Activated CD8-positive, alpha-beta T cell treated with anti-CD3 and anti-CD28 coated beads for 36 hours (primary cell): Measurements from ENCODE around the gene USP20. TPM values are rescaled to one million over a fixed set of nuclear protein-coding genes. Genes with fewer than 3 reads are reported as not detected.

Experiments used
- ATAC-seq: fragments of 200-7000 bp; cut with Tn5 transposase; one replicate; pipeline ENCODE4 v1.10.0; 2021; ENCODE audit warnings: mild to moderate bottlenecking, moderate library complexity
- CTCF ChIA-PET: fragments of 350-600 bp; sonication (Branson Sonifier 250); formaldehyde crosslinking; loops from one replicate; lab custom pipeline; 2021; ENCODE audit warnings: antibody characterized with exemption; lab: Charles Lee
- POLR2A ChIA-PET: fragments of 350-600 bp; sonication (Branson Sonifier 250); formaldehyde crosslinking; loops from one replicate; lab custom pipeline; 2021; ENCODE audit warnings: antibody characterized with exemption; lab: Charles Lee
- DNase-seq: peaks from one replicate; pipeline ENCODE4 v3.0.0-alpha.2; 2020
- H3K27ac Mint-ChIP-seq: one replicate; pipeline ENCODE4 v1.8.0; 2021; ENCODE audit warnings: mild to moderate bottlenecking, mixed read lengths
- H3K27me3 Mint-ChIP-seq: one replicate; pipeline ENCODE4 v1.8.0; 2021; ENCODE audit warnings: mixed read lengths
- H3K36me3 Mint-ChIP-seq: one replicate; pipeline ENCODE4 v1.8.0; 2021; ENCODE audit warnings: low read depth, mixed read lengths
- H3K4me1 Mint-ChIP-seq: one replicate; pipeline ENCODE4 v1.8.0; 2021; ENCODE audit warnings: low read depth, mixed read lengths
- H3K4me3 Mint-ChIP-seq: one replicate; pipeline ENCODE4 v1.8.0; 2021; ENCODE audit warnings: mild to moderate bottlenecking, moderate library complexity, mixed read lengths
- H3K9me3 Mint-ChIP-seq: one replicate; pipeline ENCODE4 v1.8.0; 2021; ENCODE audit warnings: mixed read lengths
- intact Hi-C: fragments of 100-400 bp; cut with micrococcal nuclease; formaldehyde crosslinking; loops from one replicate; pipeline ENCODE4 v1.10.0; 2022
- total RNA-seq, 2 experiments: library from RNA; stranded (reverse); gene quantifications; one replicate each; pipeline ENCODE4 v1.2.3, GENCODE V29; 2021
- TF ChIP-seq, protein P1 (sequence below): fragments of 200-600 bp; IDR thresholded peaks from one replicate; pipeline ENCODE4 v1.8.0; 2022; ENCODE audit warnings: antibody characterized with exemption, mild to moderate bottlenecking

Gene USP20
- total RNA-seq, 2 experiments from 2014 or later: 55.3 to 55.9 TPM

DNA sequence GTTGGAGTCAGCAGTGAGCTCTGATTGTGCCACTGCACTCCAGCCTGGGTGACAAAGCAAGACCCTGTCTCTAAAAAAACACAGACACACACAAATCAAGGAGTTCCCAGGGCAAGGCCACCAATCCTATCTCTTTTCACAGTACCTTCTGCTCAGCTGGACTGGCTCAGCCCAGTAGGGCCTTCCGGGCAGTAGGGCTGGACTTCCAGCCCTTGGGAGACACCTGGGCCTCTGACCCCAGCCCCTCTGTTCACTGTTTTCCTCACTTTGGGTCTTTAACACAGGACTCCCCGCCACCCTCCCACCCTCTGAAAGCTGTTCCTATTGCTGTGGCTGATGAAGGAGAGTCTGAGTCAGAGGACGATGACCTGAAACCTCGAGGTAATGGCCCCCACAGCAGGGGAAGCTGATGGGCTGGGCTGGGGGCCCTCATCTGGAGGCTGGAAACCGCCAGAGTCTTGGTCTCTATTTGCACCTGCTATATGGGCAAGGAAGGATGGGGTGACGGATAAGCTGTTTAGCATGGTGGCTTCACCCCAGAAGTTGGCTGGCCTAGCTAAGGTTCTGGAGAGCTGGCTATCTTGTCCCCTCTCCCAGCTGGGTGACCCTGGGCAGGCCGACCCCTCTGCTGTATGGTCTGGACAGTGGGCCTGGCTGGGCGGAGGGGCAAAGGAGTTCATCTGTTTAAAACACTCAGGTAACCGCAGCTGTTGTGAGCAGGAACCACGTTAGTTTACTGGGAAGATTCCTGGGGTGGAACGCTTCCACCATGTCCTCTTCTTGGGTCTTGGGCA is 25.6 kb downstream of the USP20 start:
- peak overlapping the region; percentile 87 for H3K27ac Mint-ChIP-seq
- no peak overlapping the region for H3K4me3 Mint-ChIP-seq
- peaks cover 58% of the 10 kb centered on the region for H3K36me3 Mint-ChIP-seq

DNA sequence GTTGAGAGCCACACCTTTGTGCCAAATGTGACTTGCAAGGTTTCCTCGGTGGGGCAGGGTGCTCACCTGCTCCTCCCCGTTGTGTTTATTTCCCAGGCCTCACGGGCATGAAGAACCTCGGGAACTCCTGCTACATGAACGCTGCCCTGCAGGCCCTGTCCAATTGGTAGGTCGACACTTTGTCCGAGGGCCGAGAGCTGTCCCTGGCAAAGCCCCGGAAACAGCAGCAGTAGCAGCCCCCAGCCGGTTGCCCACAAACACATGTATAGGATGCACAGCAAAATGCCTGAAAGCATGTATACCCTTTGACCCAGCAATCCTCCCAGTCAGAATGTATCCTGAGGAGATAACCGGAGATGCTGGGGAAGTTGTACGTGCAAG is 26.2 kb downstream of the USP20 start:
- POLR2A ChIA-PET: interaction anchor here (0.7 to 1.9 kb wide), 5 partner anchors 7 to 128 kb away, joined by 3 to 6 read pairs (median 4); partner anchors contain the start of genes C9orf78 and USP20
- H3K36me3 Mint-ChIP-seq: peaks cover 57% of the 10 kb centered on the region
- TF ChIP-seq, protein P1, sequence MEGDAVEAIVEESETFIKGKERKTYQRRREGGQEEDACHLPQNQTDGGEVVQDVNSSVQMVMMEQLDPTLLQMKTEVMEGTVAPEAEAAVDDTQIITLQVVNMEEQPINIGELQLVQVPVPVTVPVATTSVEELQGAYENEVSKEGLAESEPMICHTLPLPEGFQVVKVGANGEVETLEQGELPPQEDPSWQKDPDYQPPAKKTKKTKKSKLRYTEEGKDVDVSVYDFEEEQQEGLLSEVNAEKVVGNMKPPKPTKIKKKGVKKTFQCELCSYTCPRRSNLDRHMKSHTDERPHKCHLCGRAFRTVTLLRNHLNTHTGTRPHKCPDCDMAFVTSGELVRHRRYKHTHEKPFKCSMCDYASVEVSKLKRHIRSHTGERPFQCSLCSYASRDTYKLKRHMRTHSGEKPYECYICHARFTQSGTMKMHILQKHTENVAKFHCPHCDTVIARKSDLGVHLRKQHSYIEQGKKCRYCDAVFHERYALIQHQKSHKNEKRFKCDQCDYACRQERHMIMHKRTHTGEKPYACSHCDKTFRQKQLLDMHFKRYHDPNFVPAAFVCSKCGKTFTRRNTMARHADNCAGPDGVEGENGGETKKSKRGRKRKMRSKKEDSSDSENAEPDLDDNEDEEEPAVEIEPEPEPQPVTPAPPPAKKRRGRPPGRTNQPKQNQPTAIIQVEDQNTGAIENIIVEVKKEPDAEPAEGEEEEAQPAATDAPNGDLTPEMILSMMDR: no peak
- H3K9me3 Mint-ChIP-seq: no peaks in the 10 kb centered on the region
- CTCF ChIA-PET: interaction anchor here (0.7 kb wide), 1 partner anchor 26 kb away, joined by 3 read pairs; the partner anchor contains the start of genes C9orf78 and USP20
- peaks cover 58% of the 10 kb centered on the region for H3K4me1 Mint-ChIP-seq
- no peak for DNase-seq
- no peak overlapping the region for H3K4me3 Mint-ChIP-seq
- ATAC-seq: no peak
- intact Hi-C loops: no loop called here
- H3K27me3 Mint-ChIP-seq: no peaks in the 10 kb centered on the region
- peak overlapping the region; percentile 87 for H3K27ac Mint-ChIP-seq

More for the DNA sequence above, 25.6 kb downstream of the USP20 start:
- Mint-ChIP-seq H3K4me1 (peaks cover 58% of the 10 kb centered on the region), H3K27me3 (no peaks in the 10 kb centered on the region), H3K9me3 (no peaks in the 10 kb centered on the region)
- TF ChIP-seq, protein P1: no peak
- CTCF ChIA-PET: interaction anchor here (0.7 to 1.1 kb wide), 2 partner anchors 22 to 25 kb away, joined by 3 read pairs; partner anchors contain the start of genes C9orf78 and USP20
- POLR2A ChIA-PET: interaction anchor here (0.7 to 1.9 kb wide), 5 partner anchors 8 to 129 kb away, joined by 3 to 6 read pairs (median 4); partner anchors contain the start of genes C9orf78 and USP20
- DNase-seq: peak; percentile 80
- intact Hi-C loops: no loop called here
- peak; percentile 60 for ATAC-seq

DNA sequence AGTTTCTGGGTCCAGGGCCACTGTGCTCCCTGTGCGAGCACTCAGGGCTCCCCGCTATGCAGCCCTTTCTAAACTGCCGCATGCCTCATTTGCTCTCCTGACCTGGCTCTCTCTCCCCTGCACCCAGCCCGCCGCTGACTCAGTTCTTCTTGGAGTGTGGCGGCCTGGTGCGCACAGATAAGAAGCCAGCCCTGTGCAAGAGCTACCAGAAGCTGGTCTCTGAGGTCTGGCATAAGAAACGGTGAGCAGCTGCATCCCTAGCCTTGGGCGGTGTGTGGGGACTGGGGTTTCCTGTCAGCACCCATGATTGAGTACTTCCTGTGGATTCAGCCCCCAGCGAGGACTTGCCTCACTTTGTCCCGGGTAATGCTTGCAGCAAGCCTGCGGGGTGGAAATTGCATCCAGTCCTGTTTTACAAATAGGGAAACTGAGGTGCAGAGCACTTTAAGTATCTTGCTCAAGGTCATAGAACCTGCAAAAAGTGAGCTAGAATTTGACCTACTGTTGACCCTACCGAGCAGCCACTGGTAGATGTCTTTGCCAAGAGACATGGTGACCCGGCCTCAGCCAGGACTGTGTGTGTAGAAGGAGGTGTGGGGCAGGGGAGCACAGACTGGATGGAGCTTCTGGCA is 27.9 kb downstream of the USP20 start:
- H3K27me3 Mint-ChIP-seq: no peaks in the 10 kb centered on the region
- H3K4me1 Mint-ChIP-seq: peaks cover 67% of the 10 kb centered on the region
- H3K9me3 Mint-ChIP-seq: no peaks in the 10 kb centered on the region
- peaks cover 57% of the 10 kb centered on the region for H3K36me3 Mint-ChIP-seq
- ChIA-PET POLR2A (interaction anchor here (1.0 to 2.4 kb wide), 7 partner anchors 12 to 190 kb away, joined by 3 to 10 read pairs (median 4); partner anchors contain the start of genes C9orf78 and GPR107), CTCF (interaction anchor here (0.9 to 1.1 kb wide), 4 partner anchors 14 to 245 kb away, joined by 3 read pairs; no protein-coding TSS in a partner anchor)
- H3K27ac Mint-ChIP-seq: peak overlapping the region; percentile 88
- intact Hi-C loops: no loop called here
- ATAC-seq (peak; percentile 78), DNase-seq (peak; percentile 92)
- H3K4me3 Mint-ChIP-seq: peak overlapping the region; percentile 44
- TF ChIP-seq, protein P1: no peak

DNA sequence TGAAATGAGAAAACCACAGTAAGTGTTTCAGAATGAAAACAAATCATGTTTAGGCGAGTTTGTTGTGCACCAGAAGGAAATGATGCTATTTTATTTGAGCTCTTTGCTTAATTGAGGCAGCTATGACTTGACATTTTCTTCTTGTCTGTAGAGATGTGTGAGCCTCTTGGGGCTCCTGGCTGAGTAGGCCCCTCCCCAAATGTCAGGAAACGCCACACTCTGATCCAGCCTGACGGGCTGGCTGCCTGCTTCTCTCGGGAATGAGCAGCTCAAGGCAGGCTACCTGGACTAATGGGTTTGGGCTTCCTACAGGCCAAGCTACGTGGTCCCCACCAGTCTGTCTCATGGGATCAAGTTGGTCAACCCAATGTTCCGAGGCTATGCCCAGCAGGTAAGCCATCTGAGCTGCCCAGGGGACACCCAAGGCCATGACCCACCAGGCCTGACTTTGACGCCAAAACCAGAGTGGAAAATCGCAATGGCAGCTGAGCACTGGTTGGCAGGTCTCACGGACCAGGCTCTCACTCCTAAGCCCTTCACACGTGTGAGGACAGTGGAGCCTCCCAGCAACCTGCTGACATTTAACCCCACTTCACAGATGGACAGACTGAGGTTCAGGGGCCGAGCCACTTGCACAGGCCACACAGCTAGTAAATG is 29.9 kb downstream of the USP20 start:
- peak overlapping the region; percentile 8 for H3K4me3 Mint-ChIP-seq

More for the DNA sequence above, 29.9 kb downstream of the USP20 start:
- TF ChIP-seq, protein P1: no peak
- no peaks in the 10 kb centered on the region for H3K9me3 Mint-ChIP-seq
- H3K27ac Mint-ChIP-seq: peak overlapping the region; percentile 91
- no peak for DNase-seq
- ChIA-PET POLR2A (interaction anchor here (1.1 to 7.6 kb wide), 8 partner anchors 12 to 34 kb away, joined by 3 to 114 read pairs (median 8); partner anchors contain the start of genes C9orf78 and USP20), CTCF (interaction anchor here (0.7 to 1.2 kb wide), 5 partner anchors 11 to 193 kb away, joined by 3 to 4 read pairs (median 3); no protein-coding TSS in a partner anchor)
- intact Hi-C loops: no loop called here
- no peaks in the 10 kb centered on the region for H3K27me3 Mint-ChIP-seq
- H3K36me3 Mint-ChIP-seq: peaks cover 61% of the 10 kb centered on the region
- H3K4me1 Mint-ChIP-seq: peaks cover 81% of the 10 kb centered on the region
- ATAC-seq: no peak
